Measurements from ENCODE around the gene TRIM38. TPM values are rescaled to one million over a fixed set of nuclear protein-coding genes. Genes with fewer than 3 reads are reported as not detected.

Gene TRIM38
- total and polyA plus RNA-seq, 2 of the 13 experiments (the other 11 are each of a cell fraction or from before 2014, with no cell fraction given): 2.5 to 3.1 TPM

GRCh38 chr6:26025894-26026832 lies 63.6 kb downstream of the TRIM38 start (continued):
- no peak for TF ChIP-seq PAX8 (CRISPR knock-in tag; IDR thresholded peaks at IDR 0.05; ENCODE audit: borderline replicate concordance)
- TF ChIP-seq, protein P1, sequence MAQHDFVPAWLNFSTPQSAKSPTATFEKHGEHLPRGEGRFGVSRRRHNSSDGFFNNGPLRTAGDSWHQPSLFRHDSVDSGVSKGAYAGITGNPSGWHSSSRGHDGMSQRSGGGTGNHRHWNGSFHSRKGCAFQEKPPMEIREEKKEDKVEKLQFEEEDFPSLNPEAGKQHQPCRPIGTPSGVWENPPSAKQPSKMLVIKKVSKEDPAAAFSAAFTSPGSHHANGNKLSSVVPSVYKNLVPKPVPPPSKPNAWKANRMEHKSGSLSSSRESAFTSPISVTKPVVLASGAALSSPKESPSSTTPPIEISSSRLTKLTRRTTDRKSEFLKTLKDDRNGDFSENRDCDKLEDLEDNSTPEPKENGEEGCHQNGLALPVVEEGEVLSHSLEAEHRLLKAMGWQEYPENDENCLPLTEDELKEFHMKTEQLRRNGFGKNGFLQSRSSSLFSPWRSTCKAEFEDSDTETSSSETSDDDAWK (CRISPR knock-in tag; IDR thresholded peaks at IDR 0.05): no peak
- TF ChIP-seq TMF1 (CRISPR knock-in tag; IDR thresholded peaks at IDR 0.05; ENCODE audit: low read depth): no peak
- TF ChIP-seq ZNF383 (CRISPR knock-in tag; IDR thresholded peaks at IDR 0.05; ENCODE audit: borderline replicate concordance): no peak
- TF ChIP-seq SPEN (CRISPR knock-in tag; IDR thresholded peaks at IDR 0.05; ENCODE audit: low read depth): peak; percentile 65; the same call in 1 of the 2 replicates
- TF ChIP-seq ZNF710 (CRISPR knock-in tag; IDR thresholded peaks at IDR 0.05; ENCODE audit: borderline replicate concordance): 0 out of 2 replicates have a peak, but pooled peaks have one; percentile 30
- TF ChIP-seq, protein P2, sequence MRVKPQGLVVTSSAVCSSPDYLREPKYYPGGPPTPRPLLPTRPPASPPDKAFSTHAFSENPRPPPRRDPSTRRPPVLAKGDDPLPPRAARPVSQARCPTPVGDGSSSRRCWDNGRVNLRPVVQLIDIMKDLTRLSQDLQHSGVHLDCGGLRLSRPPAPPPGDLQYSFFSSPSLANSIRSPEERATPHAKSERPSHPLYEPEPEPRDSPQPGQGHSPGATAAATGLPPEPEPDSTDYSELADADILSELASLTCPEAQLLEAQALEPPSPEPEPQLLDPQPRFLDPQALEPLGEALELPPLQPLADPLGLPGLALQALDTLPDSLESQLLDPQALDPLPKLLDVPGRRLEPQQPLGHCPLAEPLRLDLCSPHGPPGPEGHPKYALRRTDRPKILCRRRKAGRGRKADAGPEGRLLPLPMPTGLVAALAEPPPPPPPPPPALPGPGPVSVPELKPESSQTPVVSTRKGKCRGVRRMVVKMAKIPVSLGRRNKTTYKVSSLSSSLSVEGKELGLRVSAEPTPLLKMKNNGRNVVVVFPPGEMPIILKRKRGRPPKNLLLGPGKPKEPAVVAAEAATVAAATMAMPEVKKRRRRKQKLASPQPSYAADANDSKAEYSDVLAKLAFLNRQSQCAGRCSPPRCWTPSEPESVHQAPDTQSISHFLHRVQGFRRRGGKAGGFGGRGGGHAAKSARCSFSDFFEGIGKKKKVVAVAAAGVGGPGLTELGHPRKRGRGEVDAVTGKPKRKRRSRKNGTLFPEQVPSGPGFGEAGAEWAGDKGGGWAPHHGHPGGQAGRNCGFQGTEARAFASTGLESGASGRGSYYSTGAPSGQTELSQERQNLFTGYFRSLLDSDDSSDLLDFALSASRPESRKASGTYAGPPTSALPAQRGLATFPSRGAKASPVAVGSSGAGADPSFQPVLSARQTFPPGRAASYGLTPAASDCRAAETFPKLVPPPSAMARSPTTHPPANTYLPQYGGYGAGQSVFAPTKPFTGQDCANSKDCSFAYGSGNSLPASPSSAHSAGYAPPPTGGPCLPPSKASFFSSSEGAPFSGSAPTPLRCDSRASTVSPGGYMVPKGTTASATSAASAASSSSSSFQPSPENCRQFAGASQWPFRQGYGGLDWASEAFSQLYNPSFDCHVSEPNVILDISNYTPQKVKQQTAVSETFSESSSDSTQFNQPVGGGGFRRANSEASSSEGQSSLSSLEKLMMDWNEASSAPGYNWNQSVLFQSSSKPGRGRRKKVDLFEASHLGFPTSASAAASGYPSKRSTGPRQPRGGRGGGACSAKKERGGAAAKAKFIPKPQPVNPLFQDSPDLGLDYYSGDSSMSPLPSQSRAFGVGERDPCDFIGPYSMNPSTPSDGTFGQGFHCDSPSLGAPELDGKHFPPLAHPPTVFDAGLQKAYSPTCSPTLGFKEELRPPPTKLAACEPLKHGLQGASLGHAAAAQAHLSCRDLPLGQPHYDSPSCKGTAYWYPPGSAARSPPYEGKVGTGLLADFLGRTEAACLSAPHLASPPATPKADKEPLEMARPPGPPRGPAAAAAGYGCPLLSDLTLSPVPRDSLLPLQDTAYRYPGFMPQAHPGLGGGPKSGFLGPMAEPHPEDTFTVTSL (CRISPR knock-in tag; IDR thresholded peaks at IDR 0.05; ENCODE audit: borderline replicate concordance): 0 out of 2 replicates have a peak, but pooled peaks have one; percentile 50
- peak; percentile 76 for TF ChIP-seq TBL1XR1 (IDR thresholded peaks at IDR 0.05; ENCODE audit: borderline replicate concordance, low read length, partially characterized antibody)
- TF ChIP-seq ZNF597 (CRISPR knock-in tag; IDR thresholded peaks at IDR 0.05): no peak
- TF ChIP-seq POLR2AphosphoS5 (IDR thresholded peaks at IDR 0.05; ENCODE audit: low read depth, low read length): peak; percentile 32; the same call in 1 of the 2 replicates
- TF ChIP-seq MAX (IDR thresholded peaks at IDR 0.05): no peak
- TF ChIP-seq ZBTB49 (CRISPR knock-in tag; IDR thresholded peaks at IDR 0.05; ENCODE audit: borderline replicate concordance): no peak
- 0 out of 2 replicates have a peak, but pooled peaks have one; percentile 33 for TF ChIP-seq KLF13 (CRISPR knock-in tag; IDR thresholded peaks at IDR 0.05)
- peak; percentile 88 for TF ChIP-seq ATF1 (CRISPR knock-in tag; IDR thresholded peaks at IDR 0.05)
